Measurements from ENCODE around the gene PCDHA1.

Gene PCDHA1

GRCh38 chr5:140785905-140786686 lies at the start of gene PCDHA1:
PCDHA1 (plus strand) TSS chr5:140786140.
- DNase-seq (ENCODE audit: low spot score), result no peak
- in situ Hi-C loops (cut with MboI; ENCODE audit: low sequenced_read_pairs, unreplicated experiment), result no loop called here
- no peak for TF ChIP-seq CTCF (IDR thresholded peaks at IDR 0.05; ENCODE audit: borderline replicate concordance, control extremely low read depth, extremely low read depth, insufficient read depth, missing control alignments)

- in situ Hi-C loops (cut with MboI; ENCODE audit: low sequenced_read_pairs, unreplicated experiment), result no loop called here
- TF ChIP-seq CTCF (IDR thresholded peaks at IDR 0.05; ENCODE audit: borderline replicate concordance, control extremely low read depth, extremely low read depth, insufficient read depth, missing control alignments), result no peak
- no peak for DNase-seq (ENCODE audit: low spot score)
These were observed 48.5 kb upstream of the PCDHA1 start for GRCh38 chr5:140737486-140737885.

- in situ Hi-C loops (cut with MboI; ENCODE audit: low sequenced_read_pairs, unreplicated experiment), result no loop called here
- no peak for TF ChIP-seq CTCF (IDR thresholded peaks at IDR 0.05; ENCODE audit: borderline replicate concordance, control extremely low read depth, extremely low read depth, insufficient read depth, missing control alignments)
- no peak for DNase-seq (ENCODE audit: low spot score)
These were observed 44.0 kb upstream of the PCDHA1 start for GRCh38 chr5:140741967-140742366.

GRCh38 chr5:140753561-140753960 lies 32.4 kb upstream of the PCDHA1 start:
- no peak for DNase-seq (ENCODE audit: low spot score)
- no peak for TF ChIP-seq CTCF (IDR thresholded peaks at IDR 0.05; ENCODE audit: borderline replicate concordance, control extremely low read depth, extremely low read depth, insufficient read depth, missing control alignments)
- in situ Hi-C loops (cut with MboI; ENCODE audit: low sequenced_read_pairs, unreplicated experiment), result no loop called here

GRCh38 chr5:140764177-140764973 lies 21.6 kb upstream of the PCDHA1 start:
- in situ Hi-C loops (cut with MboI; ENCODE audit: low sequenced_read_pairs, unreplicated experiment), result no loop called here
- no peak for TF ChIP-seq CTCF (IDR thresholded peaks at IDR 0.05; ENCODE audit: borderline replicate concordance, control extremely low read depth, extremely low read depth, insufficient read depth, missing control alignments)
- no peak for DNase-seq (ENCODE audit: low spot score)

- TF ChIP-seq CTCF (IDR thresholded peaks at IDR 0.05; ENCODE audit: borderline replicate concordance, control extremely low read depth, extremely low read depth, insufficient read depth, missing control alignments), result no peak
- no peak for DNase-seq (ENCODE audit: low spot score)
- in situ Hi-C loops (cut with MboI; ENCODE audit: low sequenced_read_pairs, unreplicated experiment), result no loop called here
These were observed 18.5 kb upstream of the PCDHA1 start for GRCh38 chr5:140767444-140767843.
